K562 (cell line): ENCODE measurements around the gene PACSIN2. TPM values are rescaled to one million over a fixed set of nuclear protein-coding genes. Genes with fewer than 3 reads are reported as not detected.

Experiments used
- AFF1 ChIP-seq, 2 experiments: fragments of 450-650 bp; IDR thresholded peaks; 2 replicates each; pipeline ENCODE4 v1.6.1; 2018; ENCODE audit warnings: mild to moderate bottlenecking in 2 of 2, low read depth in 1 of 2; ENCODE audit not compliant: partially characterized antibody in 2 of 2
- ARHGAP35 ChIP-seq: fragments of 450-650 bp; IDR thresholded peaks from 2 replicates; pipeline ENCODE4 v1.6.1; 2018; ENCODE audit not compliant: partially characterized antibody
- BRF2 ChIP-seq: IDR thresholded peaks from 3 replicates; pipeline ENCODE4 v1.6.1; 2011; ENCODE audit warnings: borderline replicate concordance, mild to moderate bottlenecking; ENCODE audit not compliant: insufficient read length, insufficient read depth
- E2F5 ChIP-seq: sonication (generic); formaldehyde crosslinking; IDR thresholded peaks from 2 replicates; pipeline ENCODE4 v1.8.0; 2022; ENCODE audit warnings: mild to moderate bottlenecking, missing genetic modification reagents
- HDAC3 ChIP-seq: fragments of 450-650 bp; IDR thresholded peaks from 2 replicates; pipeline ENCODE4 v1.6.1; 2018; ENCODE audit warnings: borderline replicate concordance, mild to moderate bottlenecking, moderate library complexity; ENCODE audit not compliant: partially characterized antibody
- PHF21A ChIP-seq: fragments of 450-650 bp; IDR thresholded peaks from 2 replicates; pipeline ENCODE4 v1.6.1; 2017; ENCODE audit warnings: low read depth, borderline replicate concordance
- POLR3G ChIP-seq: IDR thresholded peaks from 2 replicates; pipeline ENCODE4 v1.6.1; 2011; ENCODE audit not compliant: insufficient read length, insufficient replicate concordance; ENCODE audit errors: extremely low read depth
- POU5F1 ChIP-seq: fragments of 150-350 bp; IDR thresholded peaks from 2 replicates; pipeline ENCODE4 v1.6.1; 2014; ENCODE audit warnings: borderline replicate concordance, low read length, low read depth, mild to moderate bottlenecking; ENCODE audit not compliant: partially characterized antibody
- SMAD4 ChIP-seq: fragments of 250-450 bp; sonication (Bioruptor Pico); conservative IDR thresholded peaks from 2 replicates; pipeline ENCODE4 v1.8.0; 2021; ENCODE audit warnings: inconsistent platforms, mild to moderate bottlenecking, moderate library complexity
- ZNF24 ChIP-seq: fragments of 450-650 bp; IDR thresholded peaks from 2 replicates; pipeline ENCODE4 v1.6.1; 2016
- ZNF347 ChIP-seq: fragments of 450-650 bp; formaldehyde crosslinking; IDR thresholded peaks from 2 replicates; pipeline ENCODE4 v1.4.0; 2020; ENCODE audit warnings: low read depth, mild to moderate bottlenecking, moderate library complexity
- ZNF407 ChIP-seq: fragments of 450-650 bp; IDR thresholded peaks from 2 replicates; pipeline ENCODE4 v1.6.1; 2016; ENCODE audit warnings: low read depth
- polyA plus RNA-seq, 8 experiments: library from polyadenylated mRNA; depleted of rRNA in 4 of 8; stranded (reverse) in 5 of 8; unstranded in 3 of 8; fragments of >200 nt; fragmentation: Nextera tagmentation in 2 of 8; fragmentation: Illumina TruSeq in 1 of 8; extraction: Ambion mirVana in 2 of 8; extraction: Trizol in 1 of 8; gene quantifications; 2 replicates each; pipeline versions ENCODE4 v1.2.1 to v1.2.3, GENCODE V29; 2011 to 2014; ENCODE audit warnings: inconsistent platforms in 1 of 8, missing spikeins in 1 of 8
- total RNA-seq, 7 experiments: library from RNA; depleted of rRNA in 6 of 7; stranded (reverse); fragments of >200 nt in 6 of 7; fragmentation: Illumina TruSeq in 2 of 7; extraction: Trizol in 2 of 7; gene quantifications; 2 replicates each; pipeline versions ENCODE4 v1.2.1 to v1.2.3, GENCODE V29; 2011 to 2021; ENCODE audit warnings: low replicate concordance in 1 of 7

PACSIN2 gene
- total and polyA plus RNA-seq, 9 of the 15 experiments (the other 6 are each of a cell fraction or from before 2014, with no cell fraction given): 0.45 to 45.1 (median 23.9) TPM

GRCh38 chr22:42848941-42849550, 165.9 kb downstream of the PACSIN2 start (continued):
- TF ChIP-seq ZNF407 (no peak), E2F5 (no peak), SMAD4 (CRISPR knock-in tag) (no peak), POU5F1 (no peak), ARHGAP35 (no peak), ZNF347 (CRISPR knock-in tag) (no peak), PHF21A (no peak), HDAC3 (no peak), ZNF24 (no peak), AFF1 (IDR thresholded peaks at IDR 0.05; ENCODE audit: low read depth in 1 of 2, partially characterized antibody in 2 of 2) (no peak), POLR3G (no peak), BRF2 (no peak)
